ELR (cell line): ENCODE results near the gene MAP3K3.

Experiments used
- DNase-seq: peaks from one replicate; pipeline ENCODE4 v3.0.0-alpha.2; 2015; ENCODE audit warnings: low read depth

Gene MAP3K3

GRCh38 chr17:63652106-63652505 is 29.9 kb downstream of the MAP3K3 start:
- no peak for DNase-seq

- DNase-seq, result no peak
These were observed 30.8 kb downstream of the MAP3K3 start for GRCh38 chr17:63653050-63653449.

GRCh38 chr17:63657786-63658185 is 35.6 kb downstream of the MAP3K3 start:
- no peak for DNase-seq

- DNase-seq, result no peak
These were observed 36.1 kb downstream of the MAP3K3 start for GRCh38 chr17:63658366-63658765.

- DNase-seq, result no peak
These were observed 37.6 kb downstream of the MAP3K3 start for GRCh38 chr17:63659850-63660249.

GRCh38 chr17:63665527-63666214 is 43.5 kb downstream of the MAP3K3 start:
- no peak for DNase-seq

- DNase-seq, result no peak
These were observed 50.6 kb downstream of the MAP3K3 start for GRCh38 chr17:63672856-63673255.

- peak; percentile 14 for DNase-seq
These were observed 53.0 kb downstream of the MAP3K3 start for GRCh38 chr17:63675231-63675606.

GRCh38 chr17:63675607-63676546 is 53.7 kb downstream of the MAP3K3 start:
- peak; percentile 81 for DNase-seq

- no peak for DNase-seq
These were observed 54.4 kb downstream of the MAP3K3 start for GRCh38 chr17:63676584-63676983.

GRCh38 chr17:63679214-63679613 is 57.0 kb downstream of the MAP3K3 start:
- DNase-seq, result no peak

GRCh38 chr17:63680700-63681099 is 58.5 kb downstream of the MAP3K3 start:
- no peak for DNase-seq

- no peak for DNase-seq
These were observed 59.3 kb downstream of the MAP3K3 start for GRCh38 chr17:63681530-63681929.

- no peak for DNase-seq
These were observed 60.2 kb downstream of the MAP3K3 start for GRCh38 chr17:63682441-63682840.

- DNase-seq, result no peak
These were observed 60.8 kb downstream of the MAP3K3 start for GRCh38 chr17:63682981-63683380.

- DNase-seq, result no peak
These were observed 62.8 kb downstream of the MAP3K3 start for GRCh38 chr17:63685041-63685440.

- no peak for DNase-seq
These were observed 63.4 kb downstream of the MAP3K3 start for GRCh38 chr17:63685578-63685977.

GRCh38 chr17:63686138-63686685 is 64.0 kb downstream of the MAP3K3 start:
- DNase-seq, result no peak

GRCh38 chr17:63688396-63689020 is 66.3 kb downstream of the MAP3K3 start:
- no peak for DNase-seq

GRCh38 chr17:63689479-63689878 is 67.3 kb downstream of the MAP3K3 start:
- DNase-seq, result no peak

- DNase-seq, result no peak
These were observed 70.1 kb downstream of the MAP3K3 start for GRCh38 chr17:63692195-63692816.
